Endothelial cell (in vitro differentiated cells): ENCODE data around the gene GRID1. TPM values are rescaled to one million over a fixed set of nuclear protein-coding genes. Genes with fewer than 3 reads are reported as not detected.

Experiments used
- DNase-seq: peaks from one replicate; pipeline ENCODE4 v3.0.0; 2021; ENCODE audit warnings: low spot score
- H3K27ac Mint-ChIP-seq: one replicate; pipeline ENCODE4 v1.8.0; 2021; ENCODE audit warnings: mixed read lengths, inconsistent platforms; ENCODE audit not compliant: unreplicated experiment
- H3K27me3 Mint-ChIP-seq: one replicate; pipeline ENCODE4 v1.8.0; 2021; ENCODE audit warnings: mild to moderate bottlenecking, moderate library complexity, mixed read lengths, inconsistent platforms; ENCODE audit not compliant: unreplicated experiment
- H3K36me3 Mint-ChIP-seq: one replicate; pipeline ENCODE4 v1.8.0; 2021; ENCODE audit warnings: mild to moderate bottlenecking, low read depth, mixed read lengths, inconsistent platforms; ENCODE audit not compliant: unreplicated experiment
- H3K4me1 Mint-ChIP-seq: one replicate; pipeline ENCODE4 v1.8.0; 2021; ENCODE audit warnings: mild to moderate bottlenecking, mixed read lengths, inconsistent platforms; ENCODE audit not compliant: unreplicated experiment
- H3K4me3 Mint-ChIP-seq: one replicate; pipeline ENCODE4 v1.8.0; 2021; ENCODE audit warnings: mild to moderate bottlenecking, mixed read lengths, inconsistent platforms; ENCODE audit not compliant: unreplicated experiment
- H3K9me3 Mint-ChIP-seq: one replicate; pipeline ENCODE4 v1.8.0; 2021; ENCODE audit warnings: mixed read lengths, inconsistent platforms; ENCODE audit not compliant: unreplicated experiment
- CTCF ChIP-seq: fragments of 200-600 bp; sonication (generic); IDR thresholded peaks from one replicate; pipeline ENCODE4 v1.5.0; 2021; ENCODE audit warnings: antibody characterized with exemption; ENCODE audit not compliant: unreplicated experiment
- total RNA-seq: library from RNA; stranded (reverse); fragmentation: NEBNext Ultra II Directional; extraction: Animal tissue kit (Norgen Biotek cat#: 25700); gene quantifications from one replicate; pipeline ENCODE4 v1.2.1, GENCODE V29; 2021; ENCODE audit not compliant: unreplicated experiment

The GRID1 gene
- total RNA-seq, 1 donor from 2014 or later, result 0.26 TPM

GRCh38 chr10:86295351-86295750 lies 71.2 kb downstream of the GRID1 start:
- H3K36me3 Mint-ChIP-seq, result no peaks in the 10 kb centered on the region
- no peak overlapping the region for H3K27ac Mint-ChIP-seq
- TF ChIP-seq CTCF, result no peak
- no peak overlapping the region for H3K4me3 Mint-ChIP-seq
- H3K27me3 Mint-ChIP-seq, result peaks cover 3% of the 10 kb centered on the region
- H3K9me3 Mint-ChIP-seq, result no peaks in the 10 kb centered on the region
- no peak for DNase-seq
- H3K4me1 Mint-ChIP-seq, result no peaks in the 10 kb centered on the region

- Mint-ChIP-seq H3K4me3 (no peak overlapping the region), H3K9me3 (no peaks in the 10 kb centered on the region), H3K4me1 (no peaks in the 10 kb centered on the region), H3K27me3 (peaks cover 3% of the 10 kb centered on the region), H3K36me3 (no peaks in the 10 kb centered on the region), H3K27ac (no peak overlapping the region)
- TF ChIP-seq CTCF, result no peak
- DNase-seq, result no peak
Measured at GRCh38 chr10:86294346-86295265, 72.0 kb downstream of the GRID1 start.

GRCh38 chr10:86293396-86293791 lies 73.2 kb downstream of the GRID1 start:
- no peak for TF ChIP-seq CTCF
- Mint-ChIP-seq H3K4me3 (no peak overlapping the region), H3K27ac (no peak overlapping the region), H3K27me3 (peaks cover 5% of the 10 kb centered on the region), H3K4me1 (no peaks in the 10 kb centered on the region), H3K36me3 (no peaks in the 10 kb centered on the region), H3K9me3 (no peaks in the 10 kb centered on the region)
- no peak for DNase-seq

GRCh38 chr10:86292462-86293395 lies 73.9 kb downstream of the GRID1 start:
- DNase-seq, result no peak

More at GRCh38 chr10:86292462-86293395, 73.9 kb downstream of the GRID1 start:
- Mint-ChIP-seq H3K36me3 (no peaks in the 10 kb centered on the region), H3K9me3 (no peaks in the 10 kb centered on the region), H3K27me3 (peaks cover 5% of the 10 kb centered on the region), H3K4me1 (no peaks in the 10 kb centered on the region), H3K4me3 (no peak overlapping the region), H3K27ac (no peak overlapping the region)
- no peak for TF ChIP-seq CTCF
